Smooth muscle cell (in vitro differentiated cells): ENCODE results near the gene PSEN1. TPM values are rescaled to one million over a fixed set of nuclear protein-coding genes. Genes with fewer than 3 reads are reported as not detected.

ENCODE experiments used
- DNase-seq: peaks from one replicate; lab custom pipeline; 2025; ENCODE audit not compliant: unreplicated experiment; lab: John Stamatoyannopoulos, UW
- H2AFZ ChIP-seq: fragments of 200-600 bp; sonication (generic); 2 replicates; pipeline ENCODE4 v1.6.0; 2016; ENCODE audit warnings: antibody characterized with exemption, low read depth, mild to moderate bottlenecking
- H3F3A ChIP-seq: fragments of 200-600 bp; sonication (generic); 2 replicates; pipeline ENCODE4 v1.6.0; 2017; ENCODE audit warnings: antibody characterized with exemption, low read depth
- H3K27ac ChIP-seq: fragments of 200-600 bp; sonication (generic); 2 replicates; pipeline ENCODE4 v1.5.1; 2016; ENCODE audit warnings: low read depth, mild to moderate bottlenecking
- H3K27me3 ChIP-seq: fragments of 200-600 bp; sonication (generic); 2 replicates; pipeline ENCODE4 v1.6.1; 2016; ENCODE audit warnings: low read depth, mild to moderate bottlenecking
- H3K36me3 ChIP-seq: fragments of 200-600 bp; sonication (generic); 2 replicates; pipeline ENCODE4 v1.5.1; 2016; ENCODE audit warnings: low read depth
- H3K4me1 ChIP-seq: fragments of 200-600 bp; sonication (generic); 2 replicates; pipeline ENCODE4 v1.5.1; 2016; ENCODE audit warnings: low read depth
- H3K4me2 ChIP-seq: fragments of 200-600 bp; sonication (generic); 2 replicates; pipeline ENCODE4 v1.6.0; 2016; ENCODE audit warnings: mild to moderate bottlenecking
- H3K4me3 ChIP-seq: fragments of 200-600 bp; sonication (generic); 2 replicates; pipeline ENCODE4 v1.5.1; 2016; ENCODE audit warnings: mild to moderate bottlenecking
- H3K79me2 ChIP-seq: fragments of 200-600 bp; sonication (generic); 2 replicates; pipeline ENCODE4 v1.6.0; 2016; ENCODE audit warnings: low read depth, mild to moderate bottlenecking
- H3K9ac ChIP-seq: fragments of 200-600 bp; sonication (generic); 2 replicates; pipeline ENCODE4 v1.6.0; 2016; ENCODE audit warnings: low read depth
- H3K9me3 ChIP-seq: fragments of 200-600 bp; sonication (generic); replicated peaks from 2 replicates; pipeline ENCODE4 v1.5.1; 2016; ENCODE audit warnings: low read depth
- H4K20me1 ChIP-seq: fragments of 200-600 bp; sonication (generic); 2 replicates; pipeline ENCODE4 v1.6.0; 2016; ENCODE audit warnings: low read depth
- WGBS: methylation state at CpG from one replicate; pipeline ENCODE4 v1.1.7; 2016; ENCODE audit warnings: low lambda C conversion rate; 5-methylcytosine and 5-hydroxymethylcytosine counted together
- polyA plus RNA-seq: library from polyadenylated mRNA; unstranded; fragments of >200 nt; fragmentation: Nextera tagmentation; extraction: Ambion mirVana; gene quantifications from 2 replicates; pipeline ENCODE4 v1.2.1, GENCODE V29; 2016
- total RNA-seq: library from RNA; depleted of rRNA; stranded (reverse); fragments of >200 nt; gene quantifications from 2 replicates; pipeline ENCODE4 v1.2.3, GENCODE V29; 2014
- TF ChIP-seq, protein P1 (sequence below): fragments of 200-600 bp; sonication (generic); IDR thresholded peaks from 2 replicates; pipeline ENCODE4 v1.5.1; 2017; ENCODE audit warnings: borderline replicate concordance, mild to moderate bottlenecking, antibody characterized with exemption; ENCODE audit not compliant: insufficient read depth, poor library complexity, severe bottlenecking

The PSEN1 gene
- total and polyA plus RNA-seq, 2 experiments from 2014 or later = 37.7 to 55.1 TPM

DNA sequence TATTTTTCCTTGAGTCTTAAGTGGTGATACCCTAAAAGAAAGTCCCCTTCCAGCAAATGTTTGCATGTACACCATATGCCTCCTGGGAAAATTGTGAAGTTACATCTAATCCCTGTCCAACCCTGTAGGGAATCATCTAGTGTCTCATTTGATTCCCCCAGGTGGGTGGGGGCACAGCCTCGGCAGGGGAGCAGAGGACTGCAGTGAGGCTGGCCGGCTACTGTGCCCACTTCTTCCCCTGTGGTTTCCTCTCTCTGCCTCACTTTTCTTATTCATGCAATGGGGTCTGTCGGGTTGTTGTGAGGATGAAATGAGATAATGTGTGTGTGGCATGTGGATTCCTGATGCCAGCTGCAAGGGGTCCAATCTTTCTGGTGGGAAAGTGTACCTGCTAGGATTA lies 107.0 kb downstream of the PSEN1 start:
- Histone ChIP-seq H2AFZ (no peak overlapping the region), H3K27ac (no peak overlapping the region), H3K4me2 (no peak overlapping the region), H4K20me1 (no peaks in the 10 kb centered on the region), H3K27me3 (peaks cover 30% of the 10 kb centered on the region), H3K79me2 (no peaks in the 10 kb centered on the region), H3K9ac (no peak overlapping the region), H3K9me3 (no peaks in the 10 kb centered on the region), H3K36me3 (no peaks in the 10 kb centered on the region), H3K4me3 (no peak overlapping the region), H3F3A (no peaks in the 10 kb centered on the region), H3K4me1 (peaks cover 16% of the 10 kb centered on the region)
- DNase-seq = no peak
- TF ChIP-seq, protein P1, sequence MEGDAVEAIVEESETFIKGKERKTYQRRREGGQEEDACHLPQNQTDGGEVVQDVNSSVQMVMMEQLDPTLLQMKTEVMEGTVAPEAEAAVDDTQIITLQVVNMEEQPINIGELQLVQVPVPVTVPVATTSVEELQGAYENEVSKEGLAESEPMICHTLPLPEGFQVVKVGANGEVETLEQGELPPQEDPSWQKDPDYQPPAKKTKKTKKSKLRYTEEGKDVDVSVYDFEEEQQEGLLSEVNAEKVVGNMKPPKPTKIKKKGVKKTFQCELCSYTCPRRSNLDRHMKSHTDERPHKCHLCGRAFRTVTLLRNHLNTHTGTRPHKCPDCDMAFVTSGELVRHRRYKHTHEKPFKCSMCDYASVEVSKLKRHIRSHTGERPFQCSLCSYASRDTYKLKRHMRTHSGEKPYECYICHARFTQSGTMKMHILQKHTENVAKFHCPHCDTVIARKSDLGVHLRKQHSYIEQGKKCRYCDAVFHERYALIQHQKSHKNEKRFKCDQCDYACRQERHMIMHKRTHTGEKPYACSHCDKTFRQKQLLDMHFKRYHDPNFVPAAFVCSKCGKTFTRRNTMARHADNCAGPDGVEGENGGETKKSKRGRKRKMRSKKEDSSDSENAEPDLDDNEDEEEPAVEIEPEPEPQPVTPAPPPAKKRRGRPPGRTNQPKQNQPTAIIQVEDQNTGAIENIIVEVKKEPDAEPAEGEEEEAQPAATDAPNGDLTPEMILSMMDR = no peak
- 87% methylated on average over 3 of the region's 3 CpGs for WGBS

DNA sequence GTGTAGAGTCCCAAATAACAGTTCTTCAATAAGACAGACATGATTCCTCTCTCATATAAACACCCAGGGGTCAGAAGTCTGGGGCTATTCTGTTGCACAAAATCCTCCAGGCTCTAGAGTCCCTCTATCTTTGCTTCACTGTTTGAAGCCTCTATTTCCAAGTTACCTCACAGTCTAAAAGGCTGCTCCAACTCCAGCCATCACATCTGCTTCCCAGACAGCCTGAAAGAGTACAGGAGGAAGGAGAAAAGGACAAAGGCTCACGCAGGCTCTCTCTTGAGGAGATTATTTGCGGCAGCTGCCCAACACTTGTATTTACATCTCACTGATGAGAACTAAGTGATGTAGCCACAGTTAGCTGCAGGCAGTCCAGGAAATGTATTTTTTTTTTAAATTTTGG lies 107.4 kb downstream of the PSEN1 start:
- Histone ChIP-seq H2AFZ (no peak overlapping the region), H3K36me3 (no peaks in the 10 kb centered on the region), H3K9me3 (no peaks in the 10 kb centered on the region), H3K4me2 (no peak overlapping the region), H3K4me1 (peaks cover 12% of the 10 kb centered on the region), H4K20me1 (no peaks in the 10 kb centered on the region), H3K27me3 (peaks cover 28% of the 10 kb centered on the region), H3K4me3 (no peak overlapping the region), H3K27ac (no peak overlapping the region), H3F3A (no peaks in the 10 kb centered on the region), H3K9ac (no peak overlapping the region), H3K79me2 (no peaks in the 10 kb centered on the region)
- WGBS = 96% methylated on average over 2 of the region's 2 CpGs
- TF ChIP-seq, protein P1 = no peak
- no peak for DNase-seq

DNA sequence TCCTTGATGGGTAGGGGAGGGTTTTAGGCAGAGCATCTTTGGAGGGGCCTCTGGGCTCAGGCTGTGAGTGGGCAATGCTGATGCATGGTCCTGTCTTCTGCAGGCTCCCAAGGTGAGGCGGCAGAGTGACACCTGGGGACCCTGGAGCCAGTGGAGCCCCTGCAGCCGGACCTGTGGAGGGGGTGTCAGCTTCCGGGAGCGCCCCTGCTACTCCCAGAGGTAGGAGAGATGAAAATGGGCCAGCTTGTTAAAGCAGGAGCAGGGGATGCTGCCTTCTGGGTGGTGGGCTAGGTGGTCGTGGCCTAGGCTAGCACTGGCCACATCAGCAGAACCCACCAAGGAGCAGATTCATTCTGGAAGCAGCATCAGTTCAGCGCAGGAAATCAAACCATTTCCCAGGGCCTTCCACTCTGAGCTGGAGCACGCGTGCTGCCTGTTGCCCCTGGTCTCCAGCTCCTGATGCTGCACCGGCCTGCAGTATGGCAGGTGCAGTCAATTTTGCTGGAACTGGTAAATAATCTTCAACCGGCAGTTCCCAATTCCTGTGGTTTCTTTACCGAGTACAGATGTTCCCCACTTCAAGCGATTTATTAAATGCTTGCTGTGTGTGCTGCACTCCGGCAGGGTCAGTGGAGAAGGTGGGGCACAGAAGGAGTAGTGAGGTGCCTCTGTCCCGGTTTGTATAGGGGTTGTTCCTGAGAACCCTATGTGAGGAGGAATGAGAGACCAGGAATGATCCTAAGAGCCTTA lies 108.4 kb downstream of the PSEN1 start:
- Histone ChIP-seq H3K27ac (no peak overlapping the region), H2AFZ (no peak overlapping the region), H4K20me1 (no peaks in the 10 kb centered on the region), H3K27me3 (peaks cover 19% of the 10 kb centered on the region), H3K9ac (no peak overlapping the region), H3K9me3 (no peaks in the 10 kb centered on the region), H3K4me3 (no peak overlapping the region), H3K79me2 (no peaks in the 10 kb centered on the region), H3K4me1 (peaks cover 3% of the 10 kb centered on the region), H3K4me2 (peak overlapping the region; percentile 96), H3K36me3 (no peaks in the 10 kb centered on the region), H3F3A (no peaks in the 10 kb centered on the region)
- no peak for DNase-seq
- WGBS = 91% methylated on average over 14 of the region's 14 CpGs
- TF ChIP-seq, protein P1 = no peak
